Measurements from ENCODE around the gene ISG20. TPM values are rescaled to one million over a fixed set of nuclear protein-coding genes. Genes with fewer than 3 reads are reported as not detected.

Gene ISG20
- total and polyA plus RNA-seq, 2 of the 8 experiments (the other 6 are each of a cell fraction or from before 2014, with no cell fraction given): 2.9 to 5.2 TPM

GRCh38 chr15:88648357-88649214 lies 9.8 kb downstream of the ISG20 start (continued):
- TF ChIP-seq RXRA (IDR thresholded peaks at IDR 0.05; ENCODE audit: insufficient read depth, low read depth, low read length) (no peak), CREB1 (IDR thresholded peaks at IDR 0.05) (no peak), BCL11A (IDR thresholded peaks at IDR 0.05; ENCODE audit: low read depth in 2 of 2, low read length in 2 of 2) (no peak), ATF3 (IDR thresholded peaks at IDR 0.05; ENCODE audit: insufficient read depth, low read depth, low read length) (no peak), EGR1 (IDR thresholded peaks at IDR 0.05; ENCODE audit: borderline replicate concordance, low read depth, low read length) (no peak), SAP30 (IDR thresholded peaks at IDR 0.05; ENCODE audit: insufficient read depth, insufficient replicate concordance, low read length) (no peak), CEBPB (IDR thresholded peaks at IDR 0.05; ENCODE audit: low read depth, low read length) (no peak), RBBP5 (IDR thresholded peaks at IDR 0.05; ENCODE audit: borderline replicate concordance, low read depth, low read length) (no peak), SIX5 (IDR thresholded peaks at IDR 0.05; ENCODE audit: low read depth, low read length) (no peak)
